ENCODE results near the gene ZNF423. TPM values are rescaled to one million over a fixed set of nuclear protein-coding genes. Genes with fewer than 3 reads are reported as not detected.

The ZNF423 gene
- total and polyA plus RNA-seq, 7 donors = 0.69 to 19.7 (median 3.6) TPM

GRCh38 chr16:49632086-49632794, 223.7 kb downstream of the ZNF423 start:
- WGBS, 2 donors = 63 to 82% methylated on average over 9 of the region's 9 CpGs
- intact Hi-C loops (cut with DNase I) = no loop called here
- H3K4me1 ChIP-seq = peaks cover 0 to 17% (median 8%) of the 10 kb centered on the region in 4 donors
- H3K36me3 ChIP-seq = peaks cover 0 to 17% (median 9%) of the 10 kb centered on the region in 4 donors
- H3K4me3 ChIP-seq = no peak overlapping the region
- no peak for DNase-seq
- H3K9me3 ChIP-seq = no peaks in the 10 kb centered on the region
- TF ChIP-seq POLR2AphosphoS5 (IDR thresholded peaks at IDR 0.05) (no peak), POLR2A (IDR thresholded peaks at IDR 0.05) (no peak), EP300 (IDR thresholded peaks at IDR 0.05) (no peak), CTCF (IDR thresholded peaks at IDR 0.05) (no peak)
- H3K27me3 ChIP-seq = no peaks in the 10 kb centered on the region
- H3K27ac ChIP-seq = no peak overlapping the region

GRCh38 chr16:49631187-49632041, 224.5 kb downstream of the ZNF423 start:
- Histone ChIP-seq H3K27me3 (no peaks in the 10 kb centered on the region), H3K27ac (no peak overlapping the region), H3K9me3 (no peaks in the 10 kb centered on the region), H3K4me3 (no peak overlapping the region), H3K36me3 (peaks cover 0 to 10% (median 5%) of the 10 kb centered on the region in 4 donors), H3K4me1 (peaks cover 0 to 17% (median 8%) of the 10 kb centered on the region in 4 donors)
- WGBS, 2 donors = 49 to 62% methylated on average over 5 of the region's 5 CpGs
- TF ChIP-seq CTCF (IDR thresholded peaks at IDR 0.05) (no peak), POLR2AphosphoS5 (IDR thresholded peaks at IDR 0.05) (no peak), EP300 (IDR thresholded peaks at IDR 0.05) (no peak), POLR2A (IDR thresholded peaks at IDR 0.05) (no peak)
- intact Hi-C loops (cut with DNase I) = no loop called here
- DNase-seq = no peak

- TF ChIP-seq CTCF (IDR thresholded peaks at IDR 0.05) = no peak
- no peak for TF ChIP-seq POLR2A (IDR thresholded peaks at IDR 0.05)
- no peak for TF ChIP-seq EP300 (IDR thresholded peaks at IDR 0.05)
- TF ChIP-seq POLR2AphosphoS5 (IDR thresholded peaks at IDR 0.05) = no peak
- intact Hi-C loops (cut with DNase I) = no loop called here
- Histone ChIP-seq H3K4me3 (no peak overlapping the region), H3K27me3 (no peaks in the 10 kb centered on the region), H3K27ac (no peak overlapping the region), H3K9me3 (no peaks in the 10 kb centered on the region), H3K4me1 (peaks cover 0 to 17% (median 8%) of the 10 kb centered on the region in 4 donors), H3K36me3 (peaks cover 0 to 7% (median 3%) of the 10 kb centered on the region in 4 donors)
- DNase-seq = peak; percentile 26
- WGBS, 2 donors = 93 to 95% methylated on average over 4 of the region's 4 CpGs
Observed at GRCh38 chr16:49630783-49631182, 225.1 kb downstream of the ZNF423 start.

- no peak overlapping the region for H3K27ac ChIP-seq
- no peak overlapping the region for H3K4me3 ChIP-seq
- DNase-seq = peak; percentile 32
- no peak for TF ChIP-seq POLR2A (IDR thresholded peaks at IDR 0.05)
- no peak for TF ChIP-seq EP300 (IDR thresholded peaks at IDR 0.05)
- no peak for TF ChIP-seq POLR2AphosphoS5 (IDR thresholded peaks at IDR 0.05)
- no peak for TF ChIP-seq CTCF (IDR thresholded peaks at IDR 0.05)
- H3K36me3 ChIP-seq = no peaks in the 10 kb centered on the region
- peaks cover 0 to 17% (median 8%) of the 10 kb centered on the region in 4 donors for H3K4me1 ChIP-seq
- no peaks in the 10 kb centered on the region for H3K9me3 ChIP-seq
- WGBS, 2 donors = 94 to 95% methylated on average over 7 of the region's 7 CpGs
- intact Hi-C loops (cut with DNase I) = loop anchor here (10.0 kb wide), 1 partner anchor 115 kb away; no protein-coding TSS in a partner anchor
- no peaks in the 10 kb centered on the region for H3K27me3 ChIP-seq
Observed at GRCh38 chr16:49629851-49630250, 226.1 kb downstream of the ZNF423 start.
